Fibroblast of lung (primary cell): ENCODE measurements around the gene MPP7. TPM values are rescaled to one million over a fixed set of nuclear protein-coding genes. Genes with fewer than 3 reads are reported as not detected.

ENCODE experiments used
- DNase-seq, 2 donors: peaks; one replicate each; pipeline versions ENCODE4 v3.0.0 to v3.0.0-alpha.2; 2010; ENCODE audit warnings: low read depth in 2 of 2
- H2AFZ ChIP-seq: 2 replicates; pipeline ENCODE4 v1.5.1; 2012; ENCODE audit warnings: low read length, control low read depth, inconsistent platforms
- H3K27ac ChIP-seq: 2 replicates; pipeline ENCODE4 v1.5.1; 2011; ENCODE audit warnings: low read length, control low read depth; ENCODE audit not compliant: insufficient read depth
- H3K27me3 ChIP-seq: 2 replicates; pipeline ENCODE4 v1.5.1; 2011; ENCODE audit warnings: mild to moderate bottlenecking, low read length; ENCODE audit not compliant: control insufficient read depth, insufficient read depth
- H3K36me3 ChIP-seq: 2 replicates; pipeline ENCODE4 v1.5.1; 2011; ENCODE audit warnings: low read length; ENCODE audit not compliant: control insufficient read depth, insufficient read depth
- H3K4me1 ChIP-seq: 2 replicates; pipeline ENCODE4 v1.5.1; 2011; ENCODE audit warnings: low read length; ENCODE audit not compliant: control insufficient read depth, insufficient read depth; ENCODE audit errors: extremely low read depth
- H3K4me2 ChIP-seq: 2 replicates; pipeline ENCODE4 v1.5.1; 2011; ENCODE audit warnings: low read length, control low read depth; ENCODE audit not compliant: insufficient read depth; ENCODE audit errors: extremely low read depth
- H3K4me3 ChIP-seq, 4 experiments: fragments of 200-600 bp in 1 of 4; sonication (generic) in 1 of 4; replicated peaks in 1 of 4; 2 replicates each; pipeline ENCODE4 v1.5.1; 2011 to 2016; ENCODE audit warnings: low read length in 4 of 4, low read depth in 3 of 4, mild to moderate bottlenecking in 3 of 4, control low read depth in 2 of 4, inconsistent platforms in 1 of 4, mixed read lengths in 1 of 4; ENCODE audit not compliant: insufficient read depth in 1 of 4; ENCODE audit errors: control extremely low read depth in 1 of 4
- H3K79me2 ChIP-seq: 2 replicates; pipeline ENCODE4 v1.5.1; 2012; ENCODE audit warnings: mild to moderate bottlenecking, low read length, inconsistent platforms; ENCODE audit not compliant: control insufficient read depth, insufficient read depth
- H3K9ac ChIP-seq: 2 replicates; pipeline ENCODE4 v1.5.1; 2011; ENCODE audit warnings: mild to moderate bottlenecking, low read length, control low read depth; ENCODE audit not compliant: insufficient read depth
- H3K9me3 ChIP-seq: 2 replicates; pipeline ENCODE4 v1.5.1; 2012; ENCODE audit warnings: low read depth, low read length; ENCODE audit not compliant: control insufficient read depth, insufficient read depth
- H4K20me1 ChIP-seq: 2 replicates; pipeline ENCODE4 v1.5.1; 2011; ENCODE audit warnings: low read length; ENCODE audit not compliant: control insufficient read depth, insufficient read depth; ENCODE audit errors: extremely low read depth
- CTCF ChIP-seq, 2 donors: IDR thresholded peaks in 1 of 2; conservative IDR thresholded peaks in 1 of 2; 1 replicate in 1 of 2; 2 replicates in 1 of 2; pipeline ENCODE4 v1.5.1; 2011 to 2012; ENCODE audit warnings: low read length in 2 of 2, control low read depth in 1 of 2, inconsistent platforms in 1 of 2, low read depth in 1 of 2, mild to moderate bottlenecking in 1 of 2
- EZH2 ChIP-seq: IDR thresholded peaks from 2 replicates; pipeline ENCODE4 v1.5.1; 2012; ENCODE audit warnings: low read length, control low read depth, mild to moderate bottlenecking; ENCODE audit errors: missing control alignments
- polyA plus RNA-seq, 2 donors: library from polyadenylated mRNA; depleted of rRNA in 1 of 2; stranded (reverse) in 1 of 2; unstranded in 1 of 2; fragments of >200 nt; gene quantifications; 2 replicates each; pipeline ENCODE4 v1.2.1, GENCODE V29; 2011 to 2012; ENCODE audit warnings: missing spikeins in 1 of 2
- total RNA-seq: library from RNA; depleted of rRNA; stranded (reverse); fragments of >200 nt; gene quantifications from 2 replicates; pipeline ENCODE4 v1.2.1, GENCODE V29; 2014

MPP7 gene
- total and polyA plus RNA-seq, 2 donors (not counting 1 experiment from before 2014, with no cell fraction given), result 0.26 to 0.99 TPM

- Histone ChIP-seq H3K27ac (no peak overlapping the region), H3K36me3 (no peaks in the 10 kb centered on the region), H2AFZ (no peak overlapping the region), H3K4me2 (no peak overlapping the region), H3K9me3 (no peaks in the 10 kb centered on the region), H3K27me3 (no peaks in the 10 kb centered on the region), H3K4me3 (no peak overlapping the region), H3K4me1 (no peaks in the 10 kb centered on the region), H4K20me1 (no peaks in the 10 kb centered on the region), H3K79me2 (no peaks in the 10 kb centered on the region), H3K9ac (no peak overlapping the region)
- TF ChIP-seq CTCF (conservative IDR thresholded peaks at IDR 0.05 in 1 of 2, IDR thresholded peaks at IDR 0.05 in 1 of 2; ENCODE audit: low read depth in 1 of 2, low read length in 2 of 2), result no peak
- no peak for TF ChIP-seq EZH2
- no peak for DNase-seq
Measured at GRCh38 chr10:28274475-28274874, 28.4 kb downstream of the MPP7 start.

- Histone ChIP-seq H3K4me1 (no peaks in the 10 kb centered on the region), H3K4me3 (no peak overlapping the region), H3K27me3 (no peaks in the 10 kb centered on the region), H2AFZ (no peak overlapping the region), H4K20me1 (no peaks in the 10 kb centered on the region), H3K4me2 (no peak overlapping the region), H3K36me3 (no peaks in the 10 kb centered on the region), H3K9me3 (no peaks in the 10 kb centered on the region), H3K27ac (no peak overlapping the region), H3K79me2 (no peaks in the 10 kb centered on the region), H3K9ac (no peak overlapping the region)
- no peak for TF ChIP-seq CTCF (conservative IDR thresholded peaks at IDR 0.05 in 1 of 2, IDR thresholded peaks at IDR 0.05 in 1 of 2; ENCODE audit: low read depth in 1 of 2, low read length in 2 of 2)
- TF ChIP-seq EZH2, result no peak
- DNase-seq, result no peak
Measured at GRCh38 chr10:28273343-28273742, 29.5 kb downstream of the MPP7 start.

- Histone ChIP-seq H3K27me3 (no peaks in the 10 kb centered on the region), H3K36me3 (no peaks in the 10 kb centered on the region), H3K9me3 (no peaks in the 10 kb centered on the region), H2AFZ (no peak overlapping the region), H3K4me2 (no peak overlapping the region), H3K79me2 (no peaks in the 10 kb centered on the region), H4K20me1 (no peaks in the 10 kb centered on the region), H3K4me3 (no peak overlapping the region), H3K4me1 (no peaks in the 10 kb centered on the region), H3K27ac (no peak overlapping the region), H3K9ac (no peak overlapping the region)
- DNase-seq, result no peak
- TF ChIP-seq EZH2, result no peak
- TF ChIP-seq CTCF (conservative IDR thresholded peaks at IDR 0.05 in 1 of 2, IDR thresholded peaks at IDR 0.05 in 1 of 2; ENCODE audit: low read depth in 1 of 2, low read length in 2 of 2), result no peak
Measured at GRCh38 chr10:28269842-28270456, 32.9 kb downstream of the MPP7 start.
